Measurements from ENCODE around the gene FCN3.

The FCN3 gene

GRCh38 chr1:27403931-27404330, 29.3 kb upstream of the FCN3 start:
- Mint-ChIP-seq H3K36me3 (peaks cover 3% of the 10 kb centered on the region), H3K9me3 (no peaks in the 10 kb centered on the region), H3K4me3 (peak overlapping the region; percentile 11), H3K4me1 (peaks cover 22% of the 10 kb centered on the region), H3K27ac (peak overlapping the region; percentile 88), H3K27me3 (no peaks in the 10 kb centered on the region)

DNA sequence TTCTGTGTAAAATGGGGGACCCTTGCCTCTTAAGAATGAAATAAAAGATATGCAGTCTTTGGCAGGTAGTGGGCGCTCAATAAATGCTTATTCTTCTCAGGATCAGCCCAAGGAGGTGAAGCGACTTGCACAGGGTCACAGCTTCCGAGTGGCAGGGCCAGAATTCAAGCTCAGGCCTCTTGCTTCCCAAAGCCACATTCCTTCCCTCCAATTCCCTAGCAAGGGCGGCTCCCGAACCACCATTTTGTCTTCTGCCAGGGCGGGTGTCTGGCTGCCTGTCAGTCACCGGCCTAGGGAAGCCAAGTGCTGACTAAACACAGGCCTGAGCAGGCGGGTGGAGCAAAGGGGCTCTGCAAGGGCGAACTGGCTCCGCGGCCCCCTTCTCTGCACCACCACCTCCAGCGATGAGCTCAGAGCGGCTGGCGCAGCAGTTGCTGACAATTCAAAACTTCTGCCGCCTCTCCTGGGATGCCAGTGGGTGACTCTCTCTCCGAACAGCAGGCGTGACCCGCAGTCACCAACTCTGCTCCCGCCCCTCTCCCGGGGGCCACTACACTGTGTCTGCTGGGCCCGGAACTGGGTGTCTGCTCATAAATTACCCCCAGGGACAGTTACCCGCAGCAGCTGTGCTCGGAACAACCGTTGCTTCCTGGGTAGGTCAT, 28.6 kb upstream of the FCN3 start:
- Mint-ChIP-seq H3K4me1 (peaks cover 22% of the 10 kb centered on the region), H3K27ac (peak overlapping the region; percentile 68), H3K9me3 (no peaks in the 10 kb centered on the region), H3K27me3 (no peaks in the 10 kb centered on the region), H3K4me3 (peak overlapping the region; percentile 15), H3K36me3 (peaks cover 2% of the 10 kb centered on the region)

- no peak overlapping the region for H3K27ac Mint-ChIP-seq
- peaks cover 2% of the 10 kb centered on the region for H3K36me3 Mint-ChIP-seq
- peaks cover 22% of the 10 kb centered on the region for H3K4me1 Mint-ChIP-seq
- no peak overlapping the region for H3K4me3 Mint-ChIP-seq
- no peaks in the 10 kb centered on the region for H3K27me3 Mint-ChIP-seq
- H3K9me3 Mint-ChIP-seq, result no peaks in the 10 kb centered on the region
Observed at GRCh38 chr1:27402349-27402754, 27.7 kb upstream of the FCN3 start.

- Mint-ChIP-seq H3K36me3 (no peaks in the 10 kb centered on the region), H3K4me1 (peaks cover 22% of the 10 kb centered on the region), H3K9me3 (no peaks in the 10 kb centered on the region), H3K27ac (no peak overlapping the region), H3K4me3 (no peak overlapping the region), H3K27me3 (no peaks in the 10 kb centered on the region)
Observed at GRCh38 chr1:27400963-27401341, 26.3 kb upstream of the FCN3 start.

- Mint-ChIP-seq H3K4me3 (no peak overlapping the region), H3K27ac (no peak overlapping the region), H3K4me1 (peaks cover 23% of the 10 kb centered on the region)
Observed at GRCh38 chr1:27400082-27400962, 25.7 kb upstream of the FCN3 start.

DNA sequence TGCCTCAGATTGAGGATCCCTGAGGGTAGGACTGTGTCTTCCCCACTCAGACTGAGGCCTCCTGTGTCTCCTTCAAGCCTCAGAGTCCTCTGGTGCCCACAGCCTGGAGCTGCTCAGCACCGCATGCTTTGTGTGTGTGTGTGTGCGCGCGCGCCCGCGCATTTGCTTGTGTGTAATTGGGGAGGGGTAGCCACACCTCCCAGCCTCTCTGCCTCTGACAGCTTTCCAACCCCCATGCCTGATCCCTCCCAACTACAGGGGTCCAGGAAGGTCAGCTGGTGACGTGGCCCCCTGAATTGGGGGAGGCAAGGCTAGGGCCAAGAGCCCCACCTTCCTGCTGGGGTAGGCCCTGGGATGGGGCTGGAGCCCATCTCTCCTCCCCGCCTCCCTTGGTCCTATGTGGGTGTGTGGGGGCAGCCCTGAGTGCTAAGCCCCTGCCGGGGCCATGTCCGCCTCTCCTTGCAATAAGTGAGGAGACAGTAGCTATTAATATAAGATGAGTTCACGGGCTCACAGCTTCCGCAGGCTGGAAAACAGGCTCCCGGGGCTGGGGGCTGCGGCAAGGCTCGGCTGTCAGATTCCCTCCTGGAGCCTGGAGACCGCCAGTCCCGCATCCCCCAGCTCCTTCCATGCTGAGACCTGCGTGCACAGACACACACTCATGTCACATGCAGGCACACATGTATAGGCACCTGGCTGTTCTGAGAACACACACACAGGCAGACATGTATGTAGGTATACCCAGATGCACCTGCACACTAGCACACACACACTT, 24.8 kb upstream of the FCN3 start:
- H3K4me3 Mint-ChIP-seq, result no peak overlapping the region
- H3K36me3 Mint-ChIP-seq, result no peaks in the 10 kb centered on the region
- H3K4me1 Mint-ChIP-seq, result peaks cover 29% of the 10 kb centered on the region
- H3K9me3 Mint-ChIP-seq, result no peaks in the 10 kb centered on the region
- no peaks in the 10 kb centered on the region for H3K27me3 Mint-ChIP-seq
- H3K27ac Mint-ChIP-seq, result no peak overlapping the region

More at GRCh38 chr1:27400082-27400962, 25.7 kb upstream of the FCN3 start:
- H3K27me3 Mint-ChIP-seq, result no peaks in the 10 kb centered on the region
- H3K36me3 Mint-ChIP-seq, result no peaks in the 10 kb centered on the region
- no peaks in the 10 kb centered on the region for H3K9me3 Mint-ChIP-seq

GRCh38 chr1:27398405-27399149, 24.0 kb upstream of the FCN3 start:
- Mint-ChIP-seq H3K36me3 (no peaks in the 10 kb centered on the region), H3K27ac (no peak overlapping the region), H3K9me3 (no peaks in the 10 kb centered on the region), H3K4me3 (no peak overlapping the region), H3K4me1 (peaks cover 21% of the 10 kb centered on the region), H3K27me3 (no peaks in the 10 kb centered on the region)

GRCh38 chr1:27397749-27398148, 23.1 kb upstream of the FCN3 start:
- no peak overlapping the region for H3K27ac Mint-ChIP-seq
- no peaks in the 10 kb centered on the region for H3K36me3 Mint-ChIP-seq
- no peaks in the 10 kb centered on the region for H3K9me3 Mint-ChIP-seq
- H3K4me3 Mint-ChIP-seq, result no peak overlapping the region
- H3K4me1 Mint-ChIP-seq, result peaks cover 13% of the 10 kb centered on the region
- H3K27me3 Mint-ChIP-seq, result no peaks in the 10 kb centered on the region

DNA sequence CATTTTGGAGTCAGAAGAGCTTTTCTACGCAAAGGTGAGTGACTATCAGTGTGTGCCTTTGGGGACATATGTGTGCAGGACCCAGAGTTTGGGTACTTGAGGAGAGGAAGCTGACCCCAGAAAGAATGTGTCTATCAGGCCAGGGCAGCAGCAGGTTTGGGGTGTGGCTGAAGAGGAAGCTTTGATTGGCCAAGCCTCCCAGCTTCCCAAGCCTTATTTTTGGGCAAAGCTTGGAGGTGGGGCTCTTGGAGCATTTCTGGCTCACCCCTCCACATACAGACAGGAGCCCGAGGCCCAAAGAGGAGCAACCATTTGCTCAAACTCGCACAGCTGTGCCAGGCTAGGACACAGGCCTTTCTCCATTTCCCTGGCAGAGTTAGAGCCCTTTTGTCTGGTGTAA, 22.5 kb upstream of the FCN3 start:
- Mint-ChIP-seq H3K27me3 (no peaks in the 10 kb centered on the region), H3K4me1 (peaks cover 9% of the 10 kb centered on the region), H3K27ac (no peak overlapping the region), H3K4me3 (no peak overlapping the region), H3K36me3 (no peaks in the 10 kb centered on the region), H3K9me3 (no peaks in the 10 kb centered on the region)

- Mint-ChIP-seq H3K4me3 (no peak overlapping the region), H3K27ac (no peak overlapping the region), H3K4me1 (peaks cover 17% of the 10 kb centered on the region), H3K27me3 (no peaks in the 10 kb centered on the region), H3K9me3 (no peaks in the 10 kb centered on the region), H3K36me3 (no peaks in the 10 kb centered on the region)
Observed at GRCh38 chr1:27395441-27396195, 21.0 kb upstream of the FCN3 start.

DNA sequence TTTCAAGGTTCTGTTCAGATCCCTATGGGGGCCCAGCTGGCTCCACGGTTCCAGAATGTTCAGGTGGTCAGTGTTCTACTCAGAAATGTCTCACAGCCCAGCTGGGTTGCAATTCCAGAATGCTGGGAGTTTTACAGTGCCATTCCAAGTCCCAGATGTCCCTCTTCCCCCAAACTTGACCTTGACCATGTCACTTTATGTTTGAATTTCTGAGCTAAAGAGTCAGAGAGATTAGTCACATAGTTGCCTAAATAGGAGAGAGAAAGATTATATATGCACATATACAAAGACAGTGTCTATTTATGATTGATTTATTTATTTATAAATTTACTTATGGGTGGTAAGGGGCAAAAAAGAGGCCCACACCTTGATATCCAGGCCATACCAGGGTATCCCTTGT, 20.3 kb upstream of the FCN3 start:
- Mint-ChIP-seq H3K4me3 (no peak overlapping the region), H3K27ac (no peak overlapping the region), H3K36me3 (no peaks in the 10 kb centered on the region), H3K27me3 (no peaks in the 10 kb centered on the region), H3K9me3 (no peaks in the 10 kb centered on the region), H3K4me1 (peaks cover 17% of the 10 kb centered on the region)

GRCh38 chr1:27394282-27394658, 19.6 kb upstream of the FCN3 start:
- Mint-ChIP-seq H3K36me3 (no peaks in the 10 kb centered on the region), H3K4me3 (no peak overlapping the region), H3K27ac (no peak overlapping the region), H3K9me3 (no peaks in the 10 kb centered on the region), H3K27me3 (no peaks in the 10 kb centered on the region), H3K4me1 (peaks cover 17% of the 10 kb centered on the region)

DNA sequence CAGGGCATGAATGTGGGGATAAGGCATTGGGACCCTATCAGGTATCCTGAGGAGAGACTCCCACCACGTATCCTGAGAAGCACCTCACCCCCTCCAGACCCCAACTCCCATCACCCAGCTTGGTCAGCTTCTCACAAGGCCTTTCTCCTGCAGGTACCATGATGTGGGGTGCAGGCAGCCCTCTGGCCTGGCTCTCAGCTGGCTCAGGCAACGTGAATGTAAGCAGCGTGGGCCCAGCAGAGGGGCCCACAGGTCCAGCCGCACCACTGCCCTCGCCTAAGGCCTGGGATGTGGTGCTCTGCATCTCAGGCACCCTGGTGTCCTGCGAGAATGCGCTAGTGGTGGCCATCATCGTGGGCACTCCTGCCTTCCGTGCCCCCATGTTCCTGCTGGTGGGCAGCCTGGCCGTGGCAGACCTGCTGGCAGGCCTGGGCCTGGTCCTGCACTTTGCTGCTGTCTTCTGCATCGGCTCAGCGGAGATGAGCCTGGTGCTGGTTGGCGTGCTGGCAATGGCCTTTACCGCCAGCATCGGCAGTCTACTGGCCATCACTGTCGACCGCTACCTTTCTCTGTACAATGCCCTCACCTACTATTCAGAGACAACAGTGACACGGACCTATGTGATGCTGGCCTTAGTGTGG, 19.1 kb upstream of the FCN3 start:
- peak overlapping the region; percentile 41 for H3K27ac Mint-ChIP-seq
- H3K4me1 Mint-ChIP-seq, result peaks cover 17% of the 10 kb centered on the region
- H3K4me3 Mint-ChIP-seq, result peak overlapping the region; percentile 70
- H3K9me3 Mint-ChIP-seq, result no peaks in the 10 kb centered on the region
- H3K36me3 Mint-ChIP-seq, result no peaks in the 10 kb centered on the region
- H3K27me3 Mint-ChIP-seq, result no peaks in the 10 kb centered on the region
